HepG2 (cell line): ENCODE results near the gene SEPTIN10. TPM values are rescaled to one million over a fixed set of nuclear protein-coding genes. Genes with fewer than 3 reads are reported as not detected.

ENCODE experiments used
- ARNT ChIP-seq: fragments of 450-650 bp; IDR thresholded peaks from 2 replicates; pipeline ENCODE4 v1.6.1; 2017
- CENPX ChIP-seq: sonication (generic); formaldehyde crosslinking; IDR thresholded peaks from 2 replicates; pipeline ENCODE4 v1.9.0; 2021; ENCODE audit warnings: mild to moderate bottlenecking, missing genetic modification reagents, moderate library complexity
- GPN1 ChIP-seq: sonication (generic); formaldehyde crosslinking; IDR thresholded peaks from 2 replicates; pipeline ENCODE4 v1.5.1; 2020; ENCODE audit warnings: missing genetic modification reagents, borderline replicate concordance
- MXD4 ChIP-seq: IDR thresholded peaks from 2 replicates; pipeline ENCODE4 v1.6.1; 2016; ENCODE audit warnings: mild to moderate bottlenecking, missing biosample characterization, missing genetic modification reagents
- SNRNP70 ChIP-seq: fragments of 200-400 bp; formaldehyde crosslinking; IDR thresholded peaks from 2 replicates; pipeline ENCODE4 v1.6.1; 2017; ENCODE audit warnings: mild to moderate bottlenecking, low read depth, low read length, moderate library complexity
- ZKSCAN8 ChIP-seq: IDR thresholded peaks from 2 replicates; pipeline ENCODE4 v1.6.1; 2016; ENCODE audit warnings: borderline replicate concordance, missing genetic modification reagents, missing compliant biosample characterization
- ZNF251 ChIP-seq: sonication (generic); formaldehyde crosslinking; IDR thresholded peaks from 2 replicates; pipeline ENCODE4 v1.9.0; 2021; ENCODE audit warnings: mild to moderate bottlenecking, missing genetic modification reagents
- ZNF329 ChIP-seq: sonication (generic); formaldehyde crosslinking; IDR thresholded peaks from 2 replicates; pipeline ENCODE4 v1.9.0; 2021; ENCODE audit warnings: low read depth, mild to moderate bottlenecking, missing genetic modification reagents
- ZNF335 ChIP-seq: sonication (generic); formaldehyde crosslinking; IDR thresholded peaks from 2 replicates; pipeline ENCODE4 v1.4.0; 2020; ENCODE audit warnings: missing genetic modification reagents
- ZNF879 ChIP-seq: sonication (generic); formaldehyde crosslinking; IDR thresholded peaks from 2 replicates; pipeline ENCODE4 v1.8.1; 2023; ENCODE audit warnings: missing genetic modification reagents
- ZNF891 ChIP-seq: sonication (generic); formaldehyde crosslinking; IDR thresholded peaks from 2 replicates; pipeline ENCODE4 v1.5.0; 2020; ENCODE audit warnings: mild to moderate bottlenecking, missing genetic modification reagents
- polyA plus RNA-seq, 8 experiments: library from polyadenylated mRNA; depleted of rRNA in 3 of 8; stranded (reverse) in 7 of 8; unstranded in 1 of 8; fragments of >200 nt; fragmentation: Illumina TruSeq in 4 of 8; extraction: Trizol in 4 of 8; gene quantifications; 2 replicates each; pipeline versions ENCODE4 v1.2.1 to v1.2.3, GENCODE V29; 2011 to 2016; ENCODE audit warnings: low read depth in 4 of 8, missing spikeins in 1 of 8, mixed read lengths in 1 of 8; ENCODE audit not compliant: insufficient read depth in 1 of 8
- total RNA-seq, 5 experiments: library from RNA; depleted of rRNA; stranded (reverse); fragments of >200 nt; fragmentation: Illumina TruSeq; extraction: Trizol; gene quantifications; 2 replicates each; pipeline ENCODE4 v1.2.3, GENCODE V29; 2016; ENCODE audit warnings: low read depth in 1 of 5
- TF ChIP-seq, protein P1 (sequence below): sonication (generic); formaldehyde crosslinking; IDR thresholded peaks from 2 replicates; pipeline ENCODE4 v1.4.0; 2020; ENCODE audit warnings: missing genetic modification reagents, borderline replicate concordance
- TF ChIP-seq, protein P2 (sequence below): sonication (generic); formaldehyde crosslinking; IDR thresholded peaks from 2 replicates; pipeline ENCODE4 v1.4.0; 2020; ENCODE audit warnings: missing genetic modification reagents
- TF ChIP-seq, protein P3 (sequence below): sonication (generic); formaldehyde crosslinking; IDR thresholded peaks from 2 replicates; pipeline ENCODE4 v1.5.1; 2020; ENCODE audit warnings: mild to moderate bottlenecking, missing genetic modification reagents, moderate library complexity
- TF ChIP-seq, protein P4 (sequence below): sonication (generic); formaldehyde crosslinking; IDR thresholded peaks from 2 replicates; pipeline ENCODE4 v1.5.0; 2020; ENCODE audit warnings: missing genetic modification reagents
- TF ChIP-seq, protein P5 (sequence below): sonication (generic); formaldehyde crosslinking; IDR thresholded peaks from 2 replicates; pipeline ENCODE4 v1.5.1; 2020; ENCODE audit warnings: mild to moderate bottlenecking, missing genetic modification reagents, moderate library complexity

The SEPTIN10 gene
- total and polyA plus RNA-seq, 2 of the 13 experiments (the other 11 are each of a cell fraction or from before 2014, with no cell fraction given), result 45.8 to 67.5 TPM

DNA sequence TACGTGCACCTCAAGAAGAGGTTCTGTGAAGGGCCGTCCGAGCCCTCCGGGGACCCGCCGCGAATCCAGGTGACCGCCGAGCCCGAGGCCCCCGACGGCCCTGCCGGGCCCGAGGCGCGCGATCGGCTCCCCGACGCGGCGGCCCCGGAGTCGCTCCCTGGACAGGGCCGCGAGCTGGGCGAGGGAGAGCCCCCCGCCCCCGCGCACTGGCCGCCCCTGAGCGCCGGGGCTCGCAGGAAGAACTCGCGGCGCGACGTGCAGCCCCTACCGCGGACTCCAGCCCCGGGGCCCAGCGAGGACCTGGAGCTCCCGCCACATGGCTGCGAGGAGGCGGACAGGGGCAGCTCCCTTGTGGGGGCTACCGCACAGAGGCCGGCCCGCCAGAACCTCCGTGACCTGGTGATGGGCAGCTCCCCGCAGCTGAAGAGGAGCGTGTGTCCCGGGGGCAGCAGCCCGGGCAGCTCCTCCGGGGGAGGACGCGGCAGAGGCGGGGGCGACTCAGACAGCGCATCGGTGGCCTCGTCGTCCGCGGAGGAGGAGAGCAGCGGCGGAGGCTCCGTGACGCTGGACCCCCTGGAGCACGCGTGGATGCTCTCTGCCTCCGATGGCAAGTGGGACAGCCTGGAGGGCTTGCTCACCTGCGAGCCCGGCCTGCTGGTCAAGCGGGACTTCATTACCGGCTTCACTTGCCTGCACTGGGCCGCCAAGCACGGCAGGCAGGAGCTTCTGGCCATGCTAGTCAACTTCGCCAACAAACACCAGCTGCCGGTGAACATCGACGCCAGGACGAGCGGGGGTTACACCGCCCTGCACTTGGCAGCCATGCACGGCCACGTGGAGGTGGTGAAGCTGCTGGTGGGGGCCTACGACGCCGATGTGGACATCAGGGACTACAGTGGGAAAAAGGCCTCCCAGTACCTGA lies 1.2 kb upstream of the SEPTIN10 start (continued):
- TF ChIP-seq, protein P1, sequence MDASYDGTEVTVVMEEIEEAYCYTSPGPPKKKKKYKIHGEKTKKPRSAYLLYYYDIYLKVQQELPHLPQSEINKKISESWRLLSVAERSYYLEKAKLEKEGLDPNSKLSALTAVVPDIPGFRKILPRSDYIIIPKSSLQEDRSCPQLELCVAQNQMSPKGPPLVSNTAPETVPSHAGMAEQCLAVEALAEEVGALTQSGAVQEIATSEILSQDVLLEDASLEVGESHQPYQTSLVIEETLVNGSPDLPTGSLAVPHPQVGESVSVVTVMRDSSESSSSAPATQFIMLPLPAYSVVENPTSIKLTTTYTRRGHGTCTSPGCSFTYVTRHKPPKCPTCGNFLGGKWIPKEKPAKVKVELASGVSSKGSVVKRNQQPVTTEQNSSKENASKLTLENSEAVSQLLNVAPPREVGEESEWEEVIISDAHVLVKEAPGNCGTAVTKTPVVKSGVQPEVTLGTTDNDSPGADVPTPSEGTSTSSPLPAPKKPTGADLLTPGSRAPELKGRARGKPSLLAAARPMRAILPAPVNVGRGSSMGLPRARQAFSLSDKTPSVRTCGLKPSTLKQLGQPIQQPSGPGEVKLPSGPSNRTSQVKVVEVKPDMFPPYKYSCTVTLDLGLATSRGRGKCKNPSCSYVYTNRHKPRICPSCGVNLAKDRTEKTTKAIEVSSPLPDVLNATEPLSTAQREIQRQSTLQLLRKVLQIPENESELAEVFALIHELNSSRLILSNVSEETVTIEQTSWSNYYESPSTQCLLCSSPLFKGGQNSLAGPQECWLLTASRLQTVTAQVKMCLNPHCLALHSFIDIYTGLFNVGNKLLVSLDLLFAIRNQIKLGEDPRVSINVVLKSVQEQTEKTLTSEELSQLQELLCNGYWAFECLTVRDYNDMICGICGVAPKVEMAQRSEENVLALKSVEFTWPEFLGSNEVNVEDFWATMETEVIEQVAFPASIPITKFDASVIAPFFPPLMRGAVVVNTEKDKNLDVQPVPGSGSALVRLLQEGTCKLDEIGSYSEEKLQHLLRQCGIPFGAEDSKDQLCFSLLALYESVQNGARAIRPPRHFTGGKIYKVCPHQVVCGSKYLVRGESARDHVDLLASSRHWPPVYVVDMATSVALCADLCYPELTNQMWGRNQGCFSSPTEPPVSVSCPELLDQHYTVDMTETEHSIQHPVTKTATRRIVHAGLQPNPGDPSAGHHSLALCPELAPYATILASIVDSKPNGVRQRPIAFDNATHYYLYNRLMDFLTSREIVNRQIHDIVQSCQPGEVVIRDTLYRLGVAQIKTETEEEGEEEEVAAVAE, result 0 out of 2 replicates have a peak, but pooled peaks have one; percentile 46
- TF ChIP-seq ARNT, result no peak
- TF ChIP-seq ZNF251 (CRISPR knock-in tag), result peak; percentile 84; the same call in 1 of the 2 replicates
- TF ChIP-seq, protein P2, sequence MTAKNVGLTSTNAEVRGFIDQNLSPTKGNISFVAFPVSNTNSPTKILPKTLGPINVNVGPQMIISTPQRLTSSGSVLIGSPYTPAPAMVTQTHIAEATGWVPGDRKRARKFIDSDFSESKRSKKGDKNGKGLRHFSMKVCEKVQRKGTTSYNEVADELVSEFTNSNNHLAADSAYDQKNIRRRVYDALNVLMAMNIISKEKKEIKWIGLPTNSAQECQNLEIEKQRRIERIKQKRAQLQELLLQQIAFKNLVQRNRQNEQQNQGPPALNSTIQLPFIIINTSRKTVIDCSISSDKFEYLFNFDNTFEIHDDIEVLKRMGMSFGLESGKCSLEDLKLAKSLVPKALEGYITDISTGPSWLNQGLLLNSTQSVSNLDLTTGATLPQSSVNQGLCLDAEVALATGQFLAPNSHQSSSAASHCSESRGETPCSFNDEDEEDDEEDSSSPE, result peak; percentile 64; the same call in 1 of the 2 replicates
- TF ChIP-seq SNRNP70, result no peak
- TF ChIP-seq, protein P3, sequence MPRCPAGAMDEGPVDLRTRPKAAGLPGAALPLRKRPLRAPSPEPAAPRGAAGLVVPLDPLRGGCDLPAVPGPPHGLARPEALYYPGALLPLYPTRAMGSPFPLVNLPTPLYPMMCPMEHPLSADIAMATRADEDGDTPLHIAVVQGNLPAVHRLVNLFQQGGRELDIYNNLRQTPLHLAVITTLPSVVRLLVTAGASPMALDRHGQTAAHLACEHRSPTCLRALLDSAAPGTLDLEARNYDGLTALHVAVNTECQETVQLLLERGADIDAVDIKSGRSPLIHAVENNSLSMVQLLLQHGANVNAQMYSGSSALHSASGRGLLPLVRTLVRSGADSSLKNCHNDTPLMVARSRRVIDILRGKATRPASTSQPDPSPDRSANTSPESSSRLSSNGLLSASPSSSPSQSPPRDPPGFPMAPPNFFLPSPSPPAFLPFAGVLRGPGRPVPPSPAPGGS (CRISPR knock-in tag), result peak; percentile 91
- no peak for TF ChIP-seq ZNF335 (CRISPR knock-in tag)
- peak; percentile 73; the same call in 1 of the 2 replicates for TF ChIP-seq MXD4 (CRISPR knock-in tag)
- peak; percentile 27; the same call in 1 of the 2 replicates for TF ChIP-seq ZNF329 (CRISPR knock-in tag)
- no peak for TF ChIP-seq ZKSCAN8 (CRISPR knock-in tag)
- TF ChIP-seq, protein P4, sequence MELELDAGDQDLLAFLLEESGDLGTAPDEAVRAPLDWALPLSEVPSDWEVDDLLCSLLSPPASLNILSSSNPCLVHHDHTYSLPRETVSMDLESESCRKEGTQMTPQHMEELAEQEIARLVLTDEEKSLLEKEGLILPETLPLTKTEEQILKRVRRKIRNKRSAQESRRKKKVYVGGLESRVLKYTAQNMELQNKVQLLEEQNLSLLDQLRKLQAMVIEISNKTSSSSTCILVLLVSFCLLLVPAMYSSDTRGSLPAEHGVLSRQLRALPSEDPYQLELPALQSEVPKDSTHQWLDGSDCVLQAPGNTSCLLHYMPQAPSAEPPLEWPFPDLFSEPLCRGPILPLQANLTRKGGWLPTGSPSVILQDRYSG, result no peak; the same call in 1 of the 2 replicates
- TF ChIP-seq CENPX (CRISPR knock-in tag), result no peak
- TF ChIP-seq GPN1 (CRISPR knock-in tag), result peak; percentile 33; the same call in 1 of the 2 replicates
- TF ChIP-seq ZNF879, result 0 out of 2 replicates have a peak, but pooled peaks have one; percentile 50
- TF ChIP-seq ZNF891 (CRISPR knock-in tag), result peak; percentile 91
- TF ChIP-seq, protein P5, sequence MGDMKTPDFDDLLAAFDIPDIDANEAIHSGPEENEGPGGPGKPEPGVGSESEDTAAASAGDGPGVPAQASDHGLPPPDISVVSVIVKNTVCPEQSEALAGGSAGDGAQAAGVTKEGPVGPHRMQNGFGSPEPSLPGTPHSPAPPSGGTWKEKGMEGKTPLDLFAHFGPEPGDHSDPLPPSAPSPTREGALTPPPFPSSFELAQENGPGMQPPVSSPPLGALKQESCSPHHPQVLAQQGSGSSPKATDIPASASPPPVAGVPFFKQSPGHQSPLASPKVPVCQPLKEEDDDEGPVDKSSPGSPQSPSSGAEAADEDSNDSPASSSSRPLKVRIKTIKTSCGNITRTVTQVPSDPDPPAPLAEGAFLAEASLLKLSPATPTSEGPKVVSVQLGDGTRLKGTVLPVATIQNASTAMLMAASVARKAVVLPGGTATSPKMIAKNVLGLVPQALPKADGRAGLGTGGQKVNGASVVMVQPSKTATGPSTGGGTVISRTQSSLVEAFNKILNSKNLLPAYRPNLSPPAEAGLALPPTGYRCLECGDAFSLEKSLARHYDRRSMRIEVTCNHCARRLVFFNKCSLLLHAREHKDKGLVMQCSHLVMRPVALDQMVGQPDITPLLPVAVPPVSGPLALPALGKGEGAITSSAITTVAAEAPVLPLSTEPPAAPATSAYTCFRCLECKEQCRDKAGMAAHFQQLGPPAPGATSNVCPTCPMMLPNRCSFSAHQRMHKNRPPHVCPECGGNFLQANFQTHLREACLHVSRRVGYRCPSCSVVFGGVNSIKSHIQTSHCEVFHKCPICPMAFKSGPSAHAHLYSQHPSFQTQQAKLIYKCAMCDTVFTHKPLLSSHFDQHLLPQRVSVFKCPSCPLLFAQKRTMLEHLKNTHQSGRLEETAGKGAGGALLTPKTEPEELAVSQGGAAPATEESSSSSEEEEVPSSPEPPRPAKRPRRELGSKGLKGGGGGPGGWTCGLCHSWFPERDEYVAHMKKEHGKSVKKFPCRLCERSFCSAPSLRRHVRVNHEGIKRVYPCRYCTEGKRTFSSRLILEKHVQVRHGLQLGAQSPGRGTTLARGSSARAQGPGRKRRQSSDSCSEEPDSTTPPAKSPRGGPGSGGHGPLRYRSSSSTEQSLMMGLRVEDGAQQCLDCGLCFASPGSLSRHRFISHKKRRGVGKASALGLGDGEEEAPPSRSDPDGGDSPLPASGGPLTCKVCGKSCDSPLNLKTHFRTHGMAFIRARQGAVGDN, result peak; percentile 100
